Kidney (tissue), 14 donors: Measurements from ENCODE around the gene UBE2Z. TPM values are rescaled to one million over a fixed set of nuclear protein-coding genes. Genes with fewer than 3 reads are reported as not detected.

ENCODE experiments used
- DNase-seq, 5 donors: peaks; one replicate each; pipeline ENCODE4 v3.0.0-alpha.2; 2013 to 2020
- FAIRE-seq: peaks from 2 replicates; lab custom pipeline; 2012; peaks lifted over from hg19 to GRCh38; lab: Jason Lieb, UNC
- H3K27ac ChIP-seq, 2 donors: one replicate each; pipeline ENCODE4 v1.7.0; 2013; ENCODE audit warnings: low read depth in 2 of 2, low read length in 2 of 2, inconsistent platforms in 1 of 2
- H3K27me3 ChIP-seq: one replicate; pipeline ENCODE4 v1.7.1; 2013; ENCODE audit warnings: low read length, inconsistent platforms; ENCODE audit not compliant: control insufficient read depth, insufficient read depth
- H3K36me3 ChIP-seq, 3 donors: one replicate each; pipeline versions ENCODE4 v1.7.0 to v1.7.1; 2013; ENCODE audit warnings: low read length in 3 of 3, control low read depth in 1 of 3, inconsistent platforms in 1 of 3; ENCODE audit not compliant: insufficient read depth in 3 of 3, control insufficient read depth in 2 of 3
- H3K4me1 ChIP-seq, 3 donors: one replicate each; pipeline versions ENCODE4 v1.7.0 to v1.7.1; 2013; ENCODE audit warnings: low read length in 3 of 3, inconsistent platforms in 1 of 3, low read depth in 1 of 3; ENCODE audit not compliant: control insufficient read depth in 2 of 3, insufficient read depth in 2 of 3
- H3K4me3 ChIP-seq, 3 donors: one replicate each; pipeline versions ENCODE4 v1.7.0 to v1.8.1; 2013; ENCODE audit warnings: low read length in 3 of 3, control low read depth in 1 of 3, inconsistent platforms in 1 of 3
- H3K9ac ChIP-seq, 3 donors: one replicate each; pipeline versions ENCODE4 v1.7.0 to v1.7.1; 2013; ENCODE audit warnings: low read length in 3 of 3, control low read depth in 1 of 3, inconsistent platforms in 1 of 3
- H3K9me3 ChIP-seq, 3 donors: one replicate each; pipeline versions ENCODE4 v1.7.0 to v1.7.1; 2013; ENCODE audit warnings: low read length in 3 of 3, control low read depth in 1 of 3, inconsistent platforms in 1 of 3; ENCODE audit not compliant: control insufficient read depth in 2 of 3, insufficient read depth in 1 of 3
- intact Hi-C: fragments of 100-400 bp; cut with DNase I; formaldehyde crosslinking; loops from one replicate; pipeline ENCODE4 v1.11.1; 2022
- polyA plus RNA-seq: library from polyadenylated mRNA; stranded (reverse); fragments of 350-450 nt; fragmentation: Illumina TruSeq; extraction: RNeasy Lipid Tissue Mini Kit (QIAGEN cat#74804); gene quantifications from one replicate; pipeline ENCODE4 v1.2.3, GENCODE V29; 2014; ENCODE audit warnings: low read depth, low replicate concordance; ENCODE audit not compliant: insufficient read depth
- total RNA-seq: library from RNA; stranded (reverse); fragmentation: NEBNext Ultra II Directional; extraction: Animal tissue kit (Norgen Biotek cat#: 25700); gene quantifications from one replicate; pipeline ENCODE4 v1.2.1, GENCODE V29; 2021
- TF ChIP-seq, protein P1 (sequence below): IDR thresholded peaks from 3 replicates; pipeline ENCODE4 v1.5.1; 2012; ENCODE audit warnings: mild to moderate bottlenecking, moderate library complexity, borderline replicate concordance; ENCODE audit not compliant: insufficient read depth; ENCODE audit errors: extremely low read depth
- donor health status: control.
- donor health status: control.
- donor health status: control.
- donor health status: control.
- donor health status: control.
- donor health status: DM: yes; HTN: yes; CAD: no.
- donor health status: Normal renal cell carcinoma (clear cell type).

UBE2Z gene
- total and polyA plus RNA-seq, 2 donors from 2014 or later, result 47.5 to 86.7 TPM

DNA sequence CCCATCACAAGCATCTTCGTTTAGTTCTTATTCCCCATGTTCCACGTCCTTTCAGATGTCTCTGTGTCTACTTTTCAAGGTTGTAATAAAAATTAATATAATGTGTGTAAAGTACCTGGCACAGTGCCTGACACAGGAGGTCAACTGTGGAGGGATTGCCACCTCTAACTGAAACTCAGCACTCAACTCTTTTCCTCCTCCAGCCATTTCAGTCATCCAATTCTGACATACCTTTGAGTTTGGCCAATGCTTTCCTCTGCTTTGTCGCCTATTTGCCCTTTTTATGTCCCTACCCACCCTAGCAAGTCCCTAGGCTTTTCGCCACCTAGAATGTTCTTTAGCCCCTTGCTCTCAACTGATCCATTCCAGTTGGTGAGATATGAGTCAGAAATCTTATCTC lies 1.6 kb downstream of the UBE2Z start:
- no peaks in the 10 kb centered on the region for H3K9me3 ChIP-seq
- intact Hi-C loops, result no loop called here
- DNase-seq (no peak), FAIRE-seq (no peak)
- no peaks in the 10 kb centered on the region for H3K27me3 ChIP-seq
- peak overlapping the region in 2 of 3 donors; percentile 71 to 91 for H3K4me3 ChIP-seq
- H3K9ac ChIP-seq, result peak overlapping the region in 1 of 3 donors; percentile 66
- TF ChIP-seq, protein P1, sequence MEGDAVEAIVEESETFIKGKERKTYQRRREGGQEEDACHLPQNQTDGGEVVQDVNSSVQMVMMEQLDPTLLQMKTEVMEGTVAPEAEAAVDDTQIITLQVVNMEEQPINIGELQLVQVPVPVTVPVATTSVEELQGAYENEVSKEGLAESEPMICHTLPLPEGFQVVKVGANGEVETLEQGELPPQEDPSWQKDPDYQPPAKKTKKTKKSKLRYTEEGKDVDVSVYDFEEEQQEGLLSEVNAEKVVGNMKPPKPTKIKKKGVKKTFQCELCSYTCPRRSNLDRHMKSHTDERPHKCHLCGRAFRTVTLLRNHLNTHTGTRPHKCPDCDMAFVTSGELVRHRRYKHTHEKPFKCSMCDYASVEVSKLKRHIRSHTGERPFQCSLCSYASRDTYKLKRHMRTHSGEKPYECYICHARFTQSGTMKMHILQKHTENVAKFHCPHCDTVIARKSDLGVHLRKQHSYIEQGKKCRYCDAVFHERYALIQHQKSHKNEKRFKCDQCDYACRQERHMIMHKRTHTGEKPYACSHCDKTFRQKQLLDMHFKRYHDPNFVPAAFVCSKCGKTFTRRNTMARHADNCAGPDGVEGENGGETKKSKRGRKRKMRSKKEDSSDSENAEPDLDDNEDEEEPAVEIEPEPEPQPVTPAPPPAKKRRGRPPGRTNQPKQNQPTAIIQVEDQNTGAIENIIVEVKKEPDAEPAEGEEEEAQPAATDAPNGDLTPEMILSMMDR, result no peak
- peak overlapping the region in 1 of 2 donors; percentile 15 for H3K27ac ChIP-seq
- peaks cover 0 to 23% (median 16%) of the 10 kb centered on the region in 3 donors for H3K4me1 ChIP-seq
- H3K36me3 ChIP-seq, result peaks cover 2 to 11% (median 11%) of the 10 kb centered on the region in 3 donors

DNA sequence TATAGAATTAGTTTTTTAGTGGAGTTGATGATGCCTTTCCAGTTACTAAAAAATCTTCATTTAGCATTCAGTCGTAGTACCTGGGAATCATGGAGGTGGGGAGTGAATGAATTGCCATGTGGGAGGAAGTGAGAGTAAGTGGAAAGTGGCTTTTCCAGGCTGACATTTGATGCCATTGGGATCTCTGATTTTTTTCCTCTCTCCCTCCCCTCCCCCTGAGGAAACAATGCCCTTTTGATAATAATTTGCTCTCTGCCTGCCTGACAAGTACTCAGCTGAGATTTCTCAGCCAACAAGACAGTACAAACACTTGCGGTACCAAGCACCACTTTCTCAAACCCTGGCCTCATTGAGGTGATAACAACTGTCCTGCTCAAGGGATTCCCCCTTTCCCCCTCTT lies 2.2 kb downstream of the UBE2Z start:
- TF ChIP-seq, protein P1, result no peak
- H3K9ac ChIP-seq, result no peak overlapping the region
- FAIRE-seq (no peak), DNase-seq (no peak)
- peaks cover 4 to 11% (median 11%) of the 10 kb centered on the region in 3 donors for H3K36me3 ChIP-seq
- no peaks in the 10 kb centered on the region for H3K9me3 ChIP-seq
- no peaks in the 10 kb centered on the region for H3K27me3 ChIP-seq
- H3K4me3 ChIP-seq, result no peak overlapping the region
- intact Hi-C loops, result no loop called here
- H3K4me1 ChIP-seq, result peaks cover 0 to 25% (median 16%) of the 10 kb centered on the region in 3 donors
- no peak overlapping the region for H3K27ac ChIP-seq

GRCh38 chr17:48912476-48912875 lies 4.3 kb downstream of the UBE2Z start:
- TF ChIP-seq, protein P1, result no peak
- no peaks in the 10 kb centered on the region for H3K27me3 ChIP-seq
- H3K27ac ChIP-seq, result no peak overlapping the region
- intact Hi-C loops, result no loop called here
- no peak overlapping the region for H3K4me3 ChIP-seq
- no peak for DNase-seq
- H3K9me3 ChIP-seq, result no peaks in the 10 kb centered on the region
- H3K9ac ChIP-seq, result no peak overlapping the region
- peaks cover 6 to 16% (median 11%) of the 10 kb centered on the region in 3 donors for H3K36me3 ChIP-seq
- peaks cover 0 to 27% (median 16%) of the 10 kb centered on the region in 3 donors for H3K4me1 ChIP-seq
- FAIRE-seq, result no peak
